ENCODE data around the gene TAF1B. TPM values are rescaled to one million over a fixed set of nuclear protein-coding genes. Genes with fewer than 3 reads are reported as not detected.

The TAF1B gene
- total RNA-seq, 1 experiment from 2014 or later, result 35.2 TPM

- DNase-seq (ENCODE audit: low read depth, low spot score) (no peak), ATAC-seq (no peak)
- POLR2A ChIA-PET, result no interaction called here
- in situ Hi-C loops (cut with HindIII; ENCODE audit: low pct_unique_long_range_greater_than_20kb, low sequenced_read_pairs), result no loop called here
- TF ChIP-seq TCF7L2 (IDR thresholded peaks at IDR 0.05; ENCODE audit: low read depth, low read length) (no peak), CTCF (IDR thresholded peaks at IDR 0.05) (no peak), SIN3A (IDR thresholded peaks at IDR 0.05; ENCODE audit: borderline replicate concordance, insufficient read depth, low read depth, low read length) (no peak), POLR2AphosphoS5 (IDR thresholded peaks at IDR 0.05; ENCODE audit: low read depth, low read length) (no peak)
- TF ChIP-seq, protein P1, sequence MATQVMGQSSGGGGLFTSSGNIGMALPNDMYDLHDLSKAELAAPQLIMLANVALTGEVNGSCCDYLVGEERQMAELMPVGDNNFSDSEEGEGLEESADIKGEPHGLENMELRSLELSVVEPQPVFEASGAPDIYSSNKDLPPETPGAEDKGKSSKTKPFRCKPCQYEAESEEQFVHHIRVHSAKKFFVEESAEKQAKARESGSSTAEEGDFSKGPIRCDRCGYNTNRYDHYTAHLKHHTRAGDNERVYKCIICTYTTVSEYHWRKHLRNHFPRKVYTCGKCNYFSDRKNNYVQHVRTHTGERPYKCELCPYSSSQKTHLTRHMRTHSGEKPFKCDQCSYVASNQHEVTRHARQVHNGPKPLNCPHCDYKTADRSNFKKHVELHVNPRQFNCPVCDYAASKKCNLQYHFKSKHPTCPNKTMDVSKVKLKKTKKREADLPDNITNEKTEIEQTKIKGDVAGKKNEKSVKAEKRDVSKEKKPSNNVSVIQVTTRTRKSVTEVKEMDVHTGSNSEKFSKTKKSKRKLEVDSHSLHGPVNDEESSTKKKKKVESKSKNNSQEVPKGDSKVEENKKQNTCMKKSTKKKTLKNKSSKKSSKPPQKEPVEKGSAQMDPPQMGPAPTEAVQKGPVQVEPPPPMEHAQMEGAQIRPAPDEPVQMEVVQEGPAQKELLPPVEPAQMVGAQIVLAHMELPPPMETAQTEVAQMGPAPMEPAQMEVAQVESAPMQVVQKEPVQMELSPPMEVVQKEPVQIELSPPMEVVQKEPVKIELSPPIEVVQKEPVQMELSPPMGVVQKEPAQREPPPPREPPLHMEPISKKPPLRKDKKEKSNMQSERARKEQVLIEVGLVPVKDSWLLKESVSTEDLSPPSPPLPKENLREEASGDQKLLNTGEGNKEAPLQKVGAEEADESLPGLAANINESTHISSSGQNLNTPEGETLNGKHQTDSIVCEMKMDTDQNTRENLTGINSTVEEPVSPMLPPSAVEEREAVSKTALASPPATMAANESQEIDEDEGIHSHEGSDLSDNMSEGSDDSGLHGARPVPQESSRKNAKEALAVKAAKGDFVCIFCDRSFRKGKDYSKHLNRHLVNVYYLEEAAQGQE (IDR thresholded peaks at IDR 0.05; ENCODE audit: insufficient read depth in 1 of 2, low read depth in 2 of 2, low read length in 1 of 2), result no peak
- Histone ChIP-seq H3K9me3 (ENCODE audit: control insufficient read depth, insufficient read depth, low read depth, low read length) (no peaks in the 10 kb centered on the region), H3K27ac (ENCODE audit: low read length) (no peak overlapping the region), H3K36me3 (ENCODE audit: control insufficient read depth, insufficient read depth, low read length) (no peaks in the 10 kb centered on the region), H3K4me1 (ENCODE audit: control insufficient read depth, insufficient read depth, low read length) (peaks cover 18% of the 10 kb centered on the region), H3K27me3 (ENCODE audit: control insufficient read depth, insufficient read depth, low read length) (no peaks in the 10 kb centered on the region), H3K4me3 (ENCODE audit: low read depth in 2 of 2, low read length in 2 of 2) (no peak overlapping the region)
- intact Hi-C loops (cut with micrococcal nuclease; ENCODE audit: unreplicated experiment), result no loop called here
- no TSS peak for BruUV-seq (replicated peaks)
- CTCF ChIA-PET, result no interaction called here
Observed at GRCh38 chr2:9805435-9806297, 37.6 kb upstream of the TAF1B start.

DNA sequence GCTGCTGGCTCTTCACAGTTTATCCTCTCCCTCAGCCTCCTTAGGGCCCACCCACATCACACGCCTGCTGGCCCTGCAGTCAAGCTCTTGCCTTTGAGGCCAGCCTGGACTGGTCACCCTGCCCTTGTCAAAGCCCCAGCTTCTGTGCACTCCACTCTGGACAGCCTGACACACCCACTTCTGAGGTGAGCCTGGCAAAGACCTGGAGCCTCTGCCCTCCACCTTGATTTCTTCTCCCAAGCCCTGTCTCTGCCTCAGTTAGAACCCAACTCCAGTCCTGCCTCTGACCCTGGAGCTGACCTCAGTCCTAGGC is 37.0 kb upstream of the TAF1B start:
- Histone ChIP-seq H3K27ac (ENCODE audit: low read length) (no peak overlapping the region), H3K4me3 (ENCODE audit: low read depth in 2 of 2, low read length in 2 of 2) (no peak overlapping the region), H3K36me3 (ENCODE audit: control insufficient read depth, insufficient read depth, low read length) (no peaks in the 10 kb centered on the region), H3K27me3 (ENCODE audit: control insufficient read depth, insufficient read depth, low read length) (no peaks in the 10 kb centered on the region), H3K4me1 (ENCODE audit: control insufficient read depth, insufficient read depth, low read length) (peaks cover 13% of the 10 kb centered on the region), H3K9me3 (ENCODE audit: control insufficient read depth, insufficient read depth, low read depth, low read length) (no peaks in the 10 kb centered on the region)
- ChIA-PET POLR2A (no interaction called here), CTCF (no interaction called here)
- BruUV-seq (replicated peaks), result no TSS peak
- in situ Hi-C loops (cut with HindIII; ENCODE audit: low pct_unique_long_range_greater_than_20kb, low sequenced_read_pairs) (no loop called here), intact Hi-C loops (cut with micrococcal nuclease; ENCODE audit: unreplicated experiment) (no loop called here)
- TF ChIP-seq, protein P1 (IDR thresholded peaks at IDR 0.05; ENCODE audit: insufficient read depth in 1 of 2, low read depth in 2 of 2, low read length in 1 of 2), result no peak
- TF ChIP-seq TCF7L2 (IDR thresholded peaks at IDR 0.05; ENCODE audit: low read depth, low read length), result no peak
- TF ChIP-seq SIN3A (IDR thresholded peaks at IDR 0.05; ENCODE audit: borderline replicate concordance, insufficient read depth, low read depth, low read length), result no peak
- no peak for TF ChIP-seq POLR2AphosphoS5 (IDR thresholded peaks at IDR 0.05; ENCODE audit: low read depth, low read length)
- no peak for TF ChIP-seq CTCF (IDR thresholded peaks at IDR 0.05)
- ATAC-seq, result no peak
- DNase-seq (ENCODE audit: low read depth, low spot score), result no peak
